ENCODE measurements around the gene ABR. TPM values are rescaled to one million over a fixed set of nuclear protein-coding genes. Genes with fewer than 3 reads are reported as not detected.

ABR gene
- polyA plus RNA-seq, 2 of the 4 experiments (the other 2 are of a cell fraction) = 70.9 to 73.8 TPM

- TF ChIP-seq ZSCAN20 (CRISPR knock-in tag; IDR thresholded peaks at IDR 0.05) = no peak
- TF ChIP-seq EP300 (IDR thresholded peaks at IDR 0.05) = peak in 1 of 2 experiments; percentile 53; a peak in 1 of 5 replicates
- TF ChIP-seq TP53 (CRISPR knock-in tag; IDR thresholded peaks at IDR 0.05) = no peak
- TF ChIP-seq KDM5A (IDR thresholded peaks at IDR 0.05) = no peak
- TF ChIP-seq, protein P1, sequence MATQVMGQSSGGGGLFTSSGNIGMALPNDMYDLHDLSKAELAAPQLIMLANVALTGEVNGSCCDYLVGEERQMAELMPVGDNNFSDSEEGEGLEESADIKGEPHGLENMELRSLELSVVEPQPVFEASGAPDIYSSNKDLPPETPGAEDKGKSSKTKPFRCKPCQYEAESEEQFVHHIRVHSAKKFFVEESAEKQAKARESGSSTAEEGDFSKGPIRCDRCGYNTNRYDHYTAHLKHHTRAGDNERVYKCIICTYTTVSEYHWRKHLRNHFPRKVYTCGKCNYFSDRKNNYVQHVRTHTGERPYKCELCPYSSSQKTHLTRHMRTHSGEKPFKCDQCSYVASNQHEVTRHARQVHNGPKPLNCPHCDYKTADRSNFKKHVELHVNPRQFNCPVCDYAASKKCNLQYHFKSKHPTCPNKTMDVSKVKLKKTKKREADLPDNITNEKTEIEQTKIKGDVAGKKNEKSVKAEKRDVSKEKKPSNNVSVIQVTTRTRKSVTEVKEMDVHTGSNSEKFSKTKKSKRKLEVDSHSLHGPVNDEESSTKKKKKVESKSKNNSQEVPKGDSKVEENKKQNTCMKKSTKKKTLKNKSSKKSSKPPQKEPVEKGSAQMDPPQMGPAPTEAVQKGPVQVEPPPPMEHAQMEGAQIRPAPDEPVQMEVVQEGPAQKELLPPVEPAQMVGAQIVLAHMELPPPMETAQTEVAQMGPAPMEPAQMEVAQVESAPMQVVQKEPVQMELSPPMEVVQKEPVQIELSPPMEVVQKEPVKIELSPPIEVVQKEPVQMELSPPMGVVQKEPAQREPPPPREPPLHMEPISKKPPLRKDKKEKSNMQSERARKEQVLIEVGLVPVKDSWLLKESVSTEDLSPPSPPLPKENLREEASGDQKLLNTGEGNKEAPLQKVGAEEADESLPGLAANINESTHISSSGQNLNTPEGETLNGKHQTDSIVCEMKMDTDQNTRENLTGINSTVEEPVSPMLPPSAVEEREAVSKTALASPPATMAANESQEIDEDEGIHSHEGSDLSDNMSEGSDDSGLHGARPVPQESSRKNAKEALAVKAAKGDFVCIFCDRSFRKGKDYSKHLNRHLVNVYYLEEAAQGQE (IDR thresholded peaks at IDR 0.05) = no peak
- TF ChIP-seq POLR2A (IDR thresholded peaks at IDR 0.05; ENCODE audit: low read length) = peak; percentile 30
- TF ChIP-seq, protein P2, sequence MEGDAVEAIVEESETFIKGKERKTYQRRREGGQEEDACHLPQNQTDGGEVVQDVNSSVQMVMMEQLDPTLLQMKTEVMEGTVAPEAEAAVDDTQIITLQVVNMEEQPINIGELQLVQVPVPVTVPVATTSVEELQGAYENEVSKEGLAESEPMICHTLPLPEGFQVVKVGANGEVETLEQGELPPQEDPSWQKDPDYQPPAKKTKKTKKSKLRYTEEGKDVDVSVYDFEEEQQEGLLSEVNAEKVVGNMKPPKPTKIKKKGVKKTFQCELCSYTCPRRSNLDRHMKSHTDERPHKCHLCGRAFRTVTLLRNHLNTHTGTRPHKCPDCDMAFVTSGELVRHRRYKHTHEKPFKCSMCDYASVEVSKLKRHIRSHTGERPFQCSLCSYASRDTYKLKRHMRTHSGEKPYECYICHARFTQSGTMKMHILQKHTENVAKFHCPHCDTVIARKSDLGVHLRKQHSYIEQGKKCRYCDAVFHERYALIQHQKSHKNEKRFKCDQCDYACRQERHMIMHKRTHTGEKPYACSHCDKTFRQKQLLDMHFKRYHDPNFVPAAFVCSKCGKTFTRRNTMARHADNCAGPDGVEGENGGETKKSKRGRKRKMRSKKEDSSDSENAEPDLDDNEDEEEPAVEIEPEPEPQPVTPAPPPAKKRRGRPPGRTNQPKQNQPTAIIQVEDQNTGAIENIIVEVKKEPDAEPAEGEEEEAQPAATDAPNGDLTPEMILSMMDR (IDR thresholded peaks at IDR 0.05) = no peak
- TF ChIP-seq MYC (IDR thresholded peaks at IDR 0.05; ENCODE audit: borderline replicate concordance, low read length) = 0 out of 2 replicates have a peak, but pooled peaks have one; percentile 16
- no peak for TF ChIP-seq BHLHE40 (IDR thresholded peaks at IDR 0.05; ENCODE audit: low read depth, low read length)
- no peak for TF ChIP-seq FOXS1 (CRISPR knock-in tag; IDR thresholded peaks at IDR 0.05)
- 0 out of 4 replicates have a peak, but pooled peaks of 1 of the 2 experiments have one; percentile 5 for TF ChIP-seq CEBPB (IDR thresholded peaks at IDR 0.05)
- TF ChIP-seq TFCP2L1 (CRISPR knock-in tag; IDR thresholded peaks at IDR 0.05) = no peak
- 0 out of 2 replicates have a peak, but pooled peaks have one; percentile 8 for TF ChIP-seq MAZ (IDR thresholded peaks at IDR 0.05; ENCODE audit: borderline replicate concordance, low read depth, low read length)
- TF ChIP-seq NPAS2 (CRISPR knock-in tag; IDR thresholded peaks at IDR 0.05; ENCODE audit: borderline replicate concordance) = no peak
- TF ChIP-seq HOXA7 (CRISPR knock-in tag; IDR thresholded peaks at IDR 0.05) = no peak
- no peak for TF ChIP-seq HOXB5 (CRISPR knock-in tag; IDR thresholded peaks at IDR 0.05)
- TF ChIP-seq MAFK (IDR thresholded peaks at IDR 0.05; ENCODE audit: partially characterized antibody) = no peak
- TF ChIP-seq, protein P3, sequence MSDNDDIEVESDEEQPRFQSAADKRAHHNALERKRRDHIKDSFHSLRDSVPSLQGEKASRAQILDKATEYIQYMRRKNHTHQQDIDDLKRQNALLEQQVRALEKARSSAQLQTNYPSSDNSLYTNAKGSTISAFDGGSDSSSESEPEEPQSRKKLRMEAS (IDR thresholded peaks at IDR 0.05) = peak; percentile 92
- TF ChIP-seq RFX5 (IDR thresholded peaks at IDR 0.05) = no peak
- peak in 1 of 2 experiments; percentile 89; a peak in 4 of 5 replicates for TF ChIP-seq JUN (IDR thresholded peaks at IDR 0.05)
- no peak for TF ChIP-seq HDAC2 (IDR thresholded peaks at IDR 0.05)
- TF ChIP-seq KDM1A (IDR thresholded peaks at IDR 0.05; ENCODE audit: low read depth) = no peak
- TF ChIP-seq FOSB (CRISPR knock-in tag; IDR thresholded peaks at IDR 0.05) = no peak
- no peak for TF ChIP-seq POLR2AphosphoS2 (conservative IDR thresholded peaks at IDR 0.05; ENCODE audit: low read length)
- TF ChIP-seq SREBF2 (IDR thresholded peaks at IDR 0.05) = no peak
- TF ChIP-seq HOXB13 (CRISPR knock-in tag; IDR thresholded peaks at IDR 0.05; ENCODE audit: low read depth) = 0 out of 2 replicates have a peak, but pooled peaks have one; percentile 15
- TF ChIP-seq EHMT2 (IDR thresholded peaks at IDR 0.05; ENCODE audit: low read depth) = no peak
- TF ChIP-seq RCOR1 (IDR thresholded peaks at IDR 0.05; ENCODE audit: low read depth, low read length) = no peak
- peak; percentile 65; the same call in 1 of the 2 replicates for TF ChIP-seq FOSL2 (IDR thresholded peaks at IDR 0.05)
- peak; percentile 91 for TF ChIP-seq FOSL2 (CRISPR knock-in tag; IDR thresholded peaks at IDR 0.05)
- no peak for TF ChIP-seq RARB (CRISPR knock-in tag; IDR thresholded peaks at IDR 0.05)
- TF ChIP-seq ZNF302 (CRISPR knock-in tag; IDR thresholded peaks at IDR 0.05) = no peak
- TF ChIP-seq CBX8 (IDR thresholded peaks at IDR 0.05) = no peak
- no peak for TF ChIP-seq ESRRA (IDR thresholded peaks at IDR 0.05; ENCODE audit: borderline replicate concordance, low read length)
- TF ChIP-seq SMC3 (IDR thresholded peaks at IDR 0.05) = no peak
- TF ChIP-seq CHD2 (IDR thresholded peaks at IDR 0.05; ENCODE audit: low read length, partially characterized antibody) = no peak
- TF ChIP-seq ATOH8 (CRISPR knock-in tag; IDR thresholded peaks at IDR 0.05; ENCODE audit: low read depth) = 0 out of 2 replicates have a peak, but pooled peaks have one; percentile 32
- TF ChIP-seq ZC3H11A (IDR thresholded peaks at IDR 0.05) = no peak
- no peak for TF ChIP-seq HEYL (CRISPR knock-in tag; IDR thresholded peaks at IDR 0.05)
Measured at GRCh38 chr17:1110862-1111598, 68.8 kb downstream of the ABR start (continued).
